ENCODE results near the gene DDR1.

DNA sequence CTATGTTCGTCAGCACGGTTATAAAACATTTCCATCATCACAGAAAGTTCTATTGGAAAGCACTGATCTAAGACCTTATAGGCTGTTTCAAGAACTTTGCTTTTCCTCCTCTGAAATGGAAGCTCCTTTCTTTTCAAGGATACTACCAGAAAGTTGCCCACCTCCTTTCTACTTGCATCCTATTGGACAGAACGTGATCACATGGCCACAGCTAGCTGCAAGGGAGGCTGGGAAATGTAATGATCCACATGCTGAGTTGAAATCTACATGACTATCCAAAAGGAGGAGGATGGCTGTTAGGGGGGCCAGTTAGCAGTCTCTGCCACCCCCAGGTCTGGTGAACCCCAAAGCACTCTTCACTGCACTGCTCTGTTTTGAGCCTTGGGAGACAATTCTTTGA, 44.4 kb downstream of the DDR1 start:
- TF ChIP-seq, protein P1, sequence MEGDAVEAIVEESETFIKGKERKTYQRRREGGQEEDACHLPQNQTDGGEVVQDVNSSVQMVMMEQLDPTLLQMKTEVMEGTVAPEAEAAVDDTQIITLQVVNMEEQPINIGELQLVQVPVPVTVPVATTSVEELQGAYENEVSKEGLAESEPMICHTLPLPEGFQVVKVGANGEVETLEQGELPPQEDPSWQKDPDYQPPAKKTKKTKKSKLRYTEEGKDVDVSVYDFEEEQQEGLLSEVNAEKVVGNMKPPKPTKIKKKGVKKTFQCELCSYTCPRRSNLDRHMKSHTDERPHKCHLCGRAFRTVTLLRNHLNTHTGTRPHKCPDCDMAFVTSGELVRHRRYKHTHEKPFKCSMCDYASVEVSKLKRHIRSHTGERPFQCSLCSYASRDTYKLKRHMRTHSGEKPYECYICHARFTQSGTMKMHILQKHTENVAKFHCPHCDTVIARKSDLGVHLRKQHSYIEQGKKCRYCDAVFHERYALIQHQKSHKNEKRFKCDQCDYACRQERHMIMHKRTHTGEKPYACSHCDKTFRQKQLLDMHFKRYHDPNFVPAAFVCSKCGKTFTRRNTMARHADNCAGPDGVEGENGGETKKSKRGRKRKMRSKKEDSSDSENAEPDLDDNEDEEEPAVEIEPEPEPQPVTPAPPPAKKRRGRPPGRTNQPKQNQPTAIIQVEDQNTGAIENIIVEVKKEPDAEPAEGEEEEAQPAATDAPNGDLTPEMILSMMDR (IDR thresholded peaks at IDR 0.05): no peak
- no peak for TF ChIP-seq EZH2 (IDR thresholded peaks at IDR 0.05)

Data from neural progenitor cell (in vitro differentiated cells).